Fibroblast of skin of back (primary cell): ENCODE results near the gene MYO5C.
"Not testable (repeated sequence)": the region's sequence is repeated elsewhere in the genome, so short reads cannot be mapped to it uniquely, and the experiment has no call there.

ENCODE experiments used
- DNase-seq: peaks from one replicate; pipeline ENCODE4 v3.0.0-alpha.2; 2013

Gene MYO5C

GRCh38 chr15:52238989-52239525 is 56.5 kb downstream of the MYO5C start:
- not testable (repeated sequence) for DNase-seq

GRCh38 chr15:52238149-52238548 is 57.5 kb downstream of the MYO5C start:
- DNase-seq = no peak

GRCh38 chr15:52236013-52236412 is 59.6 kb downstream of the MYO5C start:
- DNase-seq = peak; percentile 23

- DNase-seq = no peak
Observed at GRCh38 chr15:52234596-52235541, 60.7 kb downstream of the MYO5C start.

DNA sequence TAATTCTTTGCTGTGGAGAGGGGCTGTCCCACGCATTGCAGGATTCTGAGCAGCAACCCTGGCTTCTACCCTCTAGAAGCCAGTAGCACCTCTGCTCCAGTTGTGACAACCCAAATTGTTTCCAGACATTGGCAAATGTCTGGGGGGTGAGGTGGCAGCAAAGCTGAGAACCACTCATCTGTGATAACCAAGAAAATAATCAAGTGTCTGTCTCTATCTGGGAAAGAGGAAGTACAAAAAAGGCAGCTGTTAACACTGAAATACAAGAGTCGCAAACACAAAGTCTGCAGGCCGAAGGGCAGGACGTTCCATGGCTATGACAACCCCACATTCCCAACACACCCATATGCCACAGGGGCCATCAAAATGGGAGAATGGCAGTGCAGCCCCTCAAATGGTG is 62.2 kb downstream of the MYO5C start:
- peak; percentile 51 for DNase-seq

- DNase-seq = peak; percentile 23
Observed at GRCh38 chr15:52232327-52232726, 63.3 kb downstream of the MYO5C start.

GRCh38 chr15:52230073-52230472 is 65.5 kb downstream of the MYO5C start:
- no peak for DNase-seq

GRCh38 chr15:52228921-52229320 is 66.7 kb downstream of the MYO5C start:
- no peak for DNase-seq

DNA sequence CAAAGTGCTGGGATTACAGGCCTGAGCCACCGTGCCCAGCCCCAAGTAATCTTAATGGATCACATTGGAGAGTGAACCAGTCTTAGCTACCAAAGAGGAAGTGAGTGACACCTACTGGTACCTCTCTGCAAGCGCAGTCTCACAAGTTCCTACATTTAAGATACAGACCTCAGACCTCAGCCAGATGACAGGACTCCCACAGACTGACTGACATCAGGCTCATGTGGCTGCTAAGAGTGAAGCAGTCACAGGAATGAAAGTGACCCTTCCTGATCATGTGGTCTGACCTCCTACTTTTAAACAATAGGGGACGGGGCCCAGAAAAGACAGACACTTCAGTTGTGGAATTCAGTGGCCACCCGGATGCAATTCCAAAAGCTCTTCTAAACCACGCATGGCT is 68.1 kb downstream of the MYO5C start:
- peak; percentile 77 for DNase-seq

- DNase-seq = no peak
Observed at GRCh38 chr15:52225230-52225629, 70.4 kb downstream of the MYO5C start.

- DNase-seq = no peak
Observed at GRCh38 chr15:52224211-52224610, 71.4 kb downstream of the MYO5C start.

GRCh38 chr15:52221730-52222129 is 73.9 kb downstream of the MYO5C start:
- DNase-seq = no peak

DNA sequence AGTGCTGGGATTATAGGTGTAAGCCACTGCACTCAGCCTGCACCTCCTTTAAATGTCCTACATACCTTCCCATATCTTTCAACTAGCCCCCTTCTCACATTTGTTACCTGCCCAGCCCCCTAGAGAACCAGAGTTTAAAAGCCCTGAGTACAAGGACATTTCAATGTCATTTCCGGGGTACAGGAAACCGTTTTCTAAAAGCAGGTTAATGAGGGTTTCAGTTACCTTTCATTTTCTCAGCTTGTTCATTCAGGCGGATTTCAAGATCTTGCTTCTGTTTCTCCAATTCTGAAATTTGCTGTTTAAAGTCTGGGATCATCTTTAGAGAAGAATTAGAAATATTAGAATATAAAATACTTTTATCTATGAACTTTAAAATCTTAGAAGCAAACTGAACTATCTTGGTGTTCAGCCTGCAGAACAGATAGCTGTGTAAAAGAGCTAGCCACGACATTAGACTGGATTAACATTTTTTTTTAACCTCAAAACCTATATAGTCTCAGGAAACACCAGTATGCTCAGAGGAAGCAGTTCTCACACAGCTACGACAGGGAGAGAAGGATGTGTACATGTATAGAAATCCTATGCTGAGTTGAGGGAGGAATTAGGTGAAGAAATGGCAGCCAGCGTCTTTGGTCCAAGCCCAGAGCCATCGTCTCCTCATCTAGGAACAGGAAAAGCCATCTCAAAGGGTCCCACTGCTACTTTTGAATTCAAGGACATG is 74.5 kb downstream of the MYO5C start:
- DNase-seq = no peak

DNA sequence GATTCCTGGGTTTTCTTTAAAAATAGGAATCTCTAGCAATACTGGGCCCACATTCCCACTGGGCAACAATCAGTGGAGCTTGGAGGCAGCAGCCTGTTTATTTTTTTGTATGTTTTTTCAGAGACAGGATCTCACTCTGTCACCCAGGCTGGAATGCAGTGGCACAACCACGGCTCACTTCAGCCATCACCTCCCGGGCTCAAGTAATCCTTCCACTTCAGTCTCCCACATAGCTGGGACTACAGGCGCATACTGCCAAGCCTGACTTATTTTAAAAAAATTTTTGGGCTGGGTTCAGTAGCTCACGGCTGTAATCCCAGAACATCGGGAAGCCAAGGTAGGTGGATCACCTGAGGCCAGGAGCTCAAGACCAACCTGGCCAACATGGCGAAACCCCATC is 75.4 kb downstream of the MYO5C start:
- peak; percentile 37 for DNase-seq

- DNase-seq = no peak
Observed at GRCh38 chr15:52218816-52219215, 76.8 kb downstream of the MYO5C start.

DNA sequence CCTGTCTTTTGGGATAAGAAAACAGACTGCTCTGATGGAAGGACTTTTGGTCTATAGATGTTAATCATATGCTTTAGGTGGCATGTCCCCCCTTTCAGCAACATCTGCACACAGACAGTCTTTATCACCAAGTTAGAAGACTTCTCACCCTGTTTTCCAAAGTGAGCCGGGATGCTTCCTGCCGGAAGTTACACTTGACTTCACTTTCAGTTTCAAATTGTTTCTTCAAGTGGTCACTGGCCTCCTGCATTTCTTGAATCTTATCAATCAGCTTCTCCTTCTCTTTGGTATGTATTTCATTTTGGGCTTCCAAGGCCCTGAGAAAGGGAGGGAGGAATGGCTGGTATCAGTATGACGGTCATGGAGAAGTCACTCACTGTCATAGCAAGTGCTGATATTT is 77.2 kb downstream of the MYO5C start:
- no peak for DNase-seq

- no peak for DNase-seq
Observed at GRCh38 chr15:52217186-52217585, 78.4 kb downstream of the MYO5C start.

- no peak for DNase-seq
Observed at GRCh38 chr15:52214553-52214952, 81.1 kb downstream of the MYO5C start.

DNA sequence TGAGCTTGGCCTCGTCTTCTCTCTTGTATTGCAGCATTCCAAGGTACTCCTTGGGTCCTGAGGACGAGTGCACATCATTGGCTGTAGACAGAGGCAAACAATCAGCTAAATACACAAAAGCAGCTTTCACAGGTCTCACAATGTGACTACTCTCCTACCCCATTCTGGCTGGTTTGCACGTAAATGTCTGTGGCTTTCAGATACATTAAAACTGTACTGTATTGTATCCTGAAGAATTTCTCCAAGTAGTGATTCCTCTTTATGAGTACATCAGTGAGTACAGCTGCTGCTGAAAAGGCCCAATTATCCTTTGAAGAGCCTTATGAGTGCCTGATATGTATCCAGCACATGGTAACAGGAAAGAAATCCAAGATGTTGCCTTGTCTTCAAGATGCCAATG is 82.4 kb downstream of the MYO5C start:
- no peak for DNase-seq

DNA sequence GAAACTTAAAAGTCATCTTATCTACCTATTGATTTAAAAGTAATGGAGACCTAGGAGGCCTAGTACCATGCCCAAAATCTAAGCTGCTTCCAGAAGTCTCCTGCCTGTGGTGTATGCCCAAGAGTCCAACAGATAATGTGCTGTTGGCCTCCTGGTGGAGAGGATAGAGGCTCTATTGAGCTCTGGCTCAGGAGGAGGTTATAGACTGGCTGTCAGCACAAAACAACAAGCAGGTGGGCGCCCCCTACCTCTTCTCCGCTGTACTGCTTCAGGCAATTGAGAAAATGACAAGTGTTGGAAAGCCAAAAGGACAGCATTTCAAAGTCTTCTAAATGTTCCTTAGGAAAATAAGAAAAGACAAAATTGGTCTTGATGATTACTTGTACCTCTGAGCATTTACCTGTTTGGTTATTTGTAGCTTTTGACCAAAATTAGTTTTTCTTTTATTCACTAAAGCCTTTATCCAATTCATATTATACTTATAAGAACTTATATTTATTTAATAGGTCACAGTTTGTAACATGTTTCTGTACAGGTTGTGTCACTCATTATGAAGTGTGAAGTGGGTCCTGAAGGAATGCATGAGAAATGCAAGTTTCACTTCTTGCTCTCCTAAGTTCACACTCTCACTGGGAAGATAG is 87.2 kb downstream of the MYO5C start:
- DNase-seq = peak; percentile 76

- DNase-seq = no peak
Observed at GRCh38 chr15:52207191-52207590, 88.4 kb downstream of the MYO5C start.

- no peak for DNase-seq
Observed at GRCh38 chr15:52206446-52206845, 89.2 kb downstream of the MYO5C start.

- DNase-seq = no peak
Observed at GRCh38 chr15:52204657-52205056, 90.9 kb downstream of the MYO5C start.
